HG03095 (cell line): Measurements from ENCODE around the gene OST4.
"Not testable (repeated sequence)": the region's sequence is repeated elsewhere in the genome, so short reads cannot be mapped to it uniquely, and the experiment has no call there.

Experiments used
- ATAC-seq: cut with Tn5 transposase; IDR thresholded peaks from one replicate; pipeline ENCODE4 v1.9.1; 2021; ENCODE audit warnings: moderate library complexity; ENCODE audit not compliant: unreplicated experiment

The OST4 gene

DNA sequence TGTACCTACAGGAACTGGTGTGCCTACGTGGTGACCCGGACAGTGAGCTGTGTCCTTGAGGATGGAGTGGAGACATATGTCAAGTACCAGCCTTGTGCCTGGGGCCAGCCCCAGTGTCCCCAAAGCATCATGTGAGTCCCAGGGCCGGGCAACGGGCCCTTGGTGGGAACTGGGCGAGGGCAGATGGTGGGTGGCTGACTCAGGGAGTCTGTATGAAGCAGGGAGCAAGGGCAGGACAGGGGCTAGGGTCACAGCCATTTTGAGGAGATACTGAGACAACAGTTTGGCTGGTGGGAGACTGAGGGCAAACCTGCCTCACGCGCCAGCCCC, 8.7 kb upstream of the OST4 start:
- ATAC-seq: no peak

DNA sequence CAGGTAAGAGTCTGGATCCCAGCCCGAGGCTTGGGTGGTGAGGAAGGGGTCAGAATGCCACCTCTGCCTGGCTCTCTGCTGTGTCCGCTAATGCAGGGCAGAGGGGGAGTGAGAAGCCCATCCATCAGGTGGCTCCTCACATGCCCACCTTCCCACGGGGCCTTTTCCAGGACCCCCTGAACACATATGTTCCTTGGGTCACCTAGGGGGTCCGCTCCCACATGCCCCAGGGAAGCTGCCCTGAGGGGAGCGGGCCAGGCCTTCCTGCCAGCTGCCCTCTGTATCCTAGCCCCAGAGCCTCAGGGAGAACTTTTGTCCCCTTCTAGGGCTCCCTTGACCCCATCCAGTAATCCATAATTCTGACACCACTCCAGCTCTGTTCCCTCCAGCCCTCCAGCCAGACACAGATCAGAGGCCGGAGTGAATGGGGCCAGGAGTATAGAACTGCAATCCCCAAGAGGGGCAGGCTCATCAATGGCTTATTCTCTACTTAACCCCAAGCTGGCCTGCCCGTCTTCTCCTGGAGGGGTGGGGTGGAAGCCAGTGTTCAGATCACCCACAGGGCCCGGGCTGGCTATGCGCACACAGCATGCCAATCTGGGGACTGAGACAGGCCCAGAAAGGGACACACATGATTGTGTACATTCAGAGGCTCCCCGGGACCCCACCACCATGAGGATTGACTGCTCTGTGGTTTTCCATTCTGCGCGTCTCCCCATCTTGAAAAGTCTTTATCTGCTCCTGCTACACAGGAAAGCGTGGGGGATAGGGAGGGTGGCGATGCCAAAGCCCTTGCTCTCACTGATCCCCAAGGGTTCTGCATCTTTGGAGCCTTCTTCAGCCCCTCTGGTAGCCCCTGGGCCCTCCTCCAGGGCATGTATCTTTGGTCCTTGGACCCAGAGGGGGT, 8.0 kb upstream of the OST4 start:
- ATAC-seq: no peak

DNA sequence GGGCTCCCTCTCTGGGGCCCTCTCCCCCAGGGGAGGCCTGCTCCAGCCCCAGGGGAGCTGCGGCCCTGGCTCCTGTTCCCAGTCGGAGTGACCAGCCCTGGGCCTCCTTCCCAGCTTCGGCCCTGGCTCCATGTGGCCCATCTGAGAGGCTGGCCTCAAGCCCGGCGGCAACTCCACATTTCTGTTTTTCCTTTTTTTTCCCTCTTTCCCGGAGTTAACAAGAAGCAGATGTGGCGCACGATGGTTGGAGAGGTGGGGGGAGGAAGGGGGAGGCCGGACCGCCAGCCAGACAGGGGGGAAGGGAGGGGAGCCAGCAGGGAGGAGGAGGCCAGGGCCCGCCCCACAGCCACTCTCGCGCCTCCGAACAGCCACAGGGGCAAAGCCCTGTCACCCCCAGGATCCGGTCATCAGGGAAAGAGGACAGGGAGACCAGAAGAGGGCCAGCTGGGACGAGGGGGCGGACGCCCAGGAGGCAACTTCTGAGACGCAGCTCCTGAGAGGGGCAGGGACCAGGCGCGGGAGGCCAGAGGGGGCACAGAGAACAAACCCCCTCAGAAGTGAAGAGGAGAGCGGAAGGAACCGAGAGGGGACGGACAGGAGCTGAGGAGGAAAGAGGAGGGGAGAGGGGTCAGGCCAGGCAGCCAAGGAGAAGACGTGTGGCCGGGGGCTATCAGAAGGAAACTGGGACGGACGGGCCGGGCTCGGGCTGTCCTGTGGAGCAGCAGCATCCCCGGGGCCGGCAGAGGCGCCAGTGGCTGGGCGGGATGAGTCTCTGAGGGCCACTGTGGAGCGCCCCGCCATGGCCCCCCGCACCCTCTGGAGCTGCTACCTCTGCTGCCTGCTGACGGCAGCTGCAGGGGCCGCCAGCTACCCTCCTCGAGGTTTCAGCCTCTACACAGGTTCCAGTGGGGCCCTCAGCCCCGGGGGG, 7.1 kb upstream of the OST4 start, which contains the start of gene EMILIN1:
Gene EMILIN1, plus strand, starts transcription at position 349 of the 928 bp plus-strand sequence. Its CDS starts 451 bp downstream, at position 800.
- ATAC-seq: no peak

DNA sequence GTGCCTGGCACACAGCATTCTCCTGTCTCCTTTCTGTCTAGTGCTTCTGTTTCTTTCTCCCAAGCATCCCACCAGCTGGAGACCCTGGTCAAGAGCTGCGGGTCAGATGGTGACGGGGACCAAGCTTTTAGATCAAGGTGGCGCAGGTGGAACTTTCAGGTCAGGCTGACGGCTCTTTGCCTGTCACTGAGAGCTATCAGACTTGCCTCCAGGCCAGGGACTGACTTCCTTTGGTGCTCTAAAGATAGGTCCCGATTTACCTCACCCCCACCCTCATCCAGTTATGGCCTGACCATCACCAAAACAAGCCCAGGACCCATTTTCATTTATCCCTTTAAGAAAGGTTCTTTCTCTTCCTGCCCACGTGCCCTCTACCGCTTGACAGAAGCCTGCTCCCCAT, 5.8 kb upstream of the OST4 start:
- ATAC-seq: no peak

DNA sequence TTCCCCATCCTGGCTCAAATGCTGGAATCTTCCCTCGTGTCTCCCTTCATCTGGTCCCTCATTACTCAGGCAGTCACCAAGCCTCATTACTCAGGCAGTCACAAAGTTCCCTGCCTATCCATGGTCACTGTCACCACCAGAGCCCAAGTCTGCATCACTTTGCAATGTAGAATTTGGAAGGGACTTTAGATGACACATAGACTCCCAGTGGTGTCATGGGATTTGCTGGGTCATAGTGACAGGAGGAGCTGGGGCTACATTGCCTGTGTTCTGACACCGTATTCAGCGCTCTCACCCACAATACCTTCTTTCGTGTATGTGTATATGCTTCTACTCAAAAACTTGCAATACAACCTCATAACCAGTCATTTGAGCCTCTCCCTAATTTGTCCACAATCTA, 4.9 kb upstream of the OST4 start:
- ATAC-seq: no peak

DNA sequence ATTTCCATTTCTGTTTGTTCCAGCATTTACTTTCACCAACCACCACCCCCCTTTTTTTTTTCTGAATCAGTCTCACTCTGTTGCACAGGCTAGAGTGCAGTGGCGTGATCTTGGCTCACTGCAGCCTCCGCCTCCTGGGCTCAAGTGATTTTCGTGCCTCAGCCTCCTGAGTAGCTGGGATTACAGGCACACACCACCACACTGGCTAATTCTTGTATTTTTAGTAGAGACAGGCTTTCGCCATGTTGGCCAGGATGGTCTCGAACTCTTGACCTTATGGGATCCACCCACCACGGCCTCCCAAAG, 4.1 kb upstream of the OST4 start:
- not testable (repeated sequence) for ATAC-seq

DNA sequence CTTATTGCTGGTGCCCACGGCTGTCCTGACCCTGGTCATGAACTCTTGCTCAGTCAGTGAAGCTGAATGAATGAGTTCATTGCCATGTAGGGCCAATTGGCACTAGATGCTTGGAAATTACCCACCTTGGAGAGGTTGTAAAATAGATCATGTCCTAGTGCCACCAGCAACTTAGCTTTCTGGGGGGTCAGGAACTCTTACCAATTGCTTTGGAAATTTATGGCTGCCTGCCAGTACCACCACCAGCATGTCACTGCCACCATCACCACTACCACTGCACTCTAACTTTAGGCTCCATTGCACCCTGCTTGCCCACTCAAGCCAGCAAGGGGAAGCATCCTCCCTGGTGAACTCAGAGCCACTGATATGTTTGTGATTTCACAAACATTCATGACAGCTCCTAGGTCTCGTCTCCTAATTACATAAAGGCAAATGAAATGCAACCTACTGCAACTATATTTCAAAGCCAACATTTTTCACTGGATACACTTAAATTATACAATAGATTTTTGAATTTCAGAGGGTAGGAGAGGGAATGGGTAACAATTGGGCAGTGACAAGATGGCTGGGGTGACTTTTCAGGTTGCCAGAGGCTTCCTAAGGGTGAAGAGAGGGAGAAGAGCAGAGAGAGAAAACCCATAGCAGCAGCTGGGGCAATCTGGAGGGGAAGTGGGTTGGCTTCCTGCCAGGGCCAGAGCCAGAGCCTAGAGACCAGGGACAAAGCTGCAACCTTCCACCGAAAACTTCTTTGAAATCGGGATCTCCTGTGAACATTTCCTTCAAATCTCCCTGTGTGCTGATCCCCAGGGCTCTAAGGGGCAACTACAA, 3.5 kb upstream of the OST4 start:
- ATAC-seq: no peak

DNA sequence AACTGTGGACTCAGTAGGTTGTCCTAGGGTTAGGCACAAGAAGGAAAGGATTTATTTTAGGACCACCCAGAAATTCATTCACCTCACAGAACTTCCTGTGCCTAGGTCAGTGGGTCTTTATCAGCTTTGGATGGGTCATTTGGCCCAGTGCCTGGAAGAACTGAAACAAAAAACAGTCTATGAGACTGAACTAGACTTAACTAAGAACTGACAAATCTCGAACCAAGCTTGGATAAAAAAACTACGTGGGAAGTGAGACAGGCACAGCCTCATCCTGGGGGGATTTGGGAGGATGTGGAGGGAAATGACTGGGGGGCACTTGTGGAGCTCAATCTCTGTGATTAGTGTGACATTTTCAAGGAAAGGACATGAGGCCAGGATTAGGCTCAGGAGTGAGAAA, 2.3 kb upstream of the OST4 start:
- no peak for ATAC-seq

DNA sequence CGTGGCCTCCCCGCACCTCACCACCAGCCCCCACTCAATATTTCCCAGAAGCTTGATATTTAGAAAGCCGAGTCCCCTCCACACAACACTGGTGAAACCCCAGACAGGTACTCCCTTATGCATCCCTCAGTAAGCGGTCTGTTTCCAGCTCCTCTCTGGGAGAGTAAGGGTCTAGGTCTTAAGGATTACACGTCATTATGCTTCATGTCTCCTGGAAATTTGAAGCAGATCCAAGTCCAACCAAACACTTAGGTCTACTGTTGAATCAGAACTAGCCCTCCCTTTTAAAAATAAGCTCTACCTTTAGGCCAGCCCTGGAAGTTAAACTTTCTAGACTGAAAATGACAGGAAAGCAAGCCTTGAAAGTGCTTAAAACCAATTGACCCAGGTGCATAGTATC, 1.5 kb upstream of the OST4 start:
- ATAC-seq: no peak

DNA sequence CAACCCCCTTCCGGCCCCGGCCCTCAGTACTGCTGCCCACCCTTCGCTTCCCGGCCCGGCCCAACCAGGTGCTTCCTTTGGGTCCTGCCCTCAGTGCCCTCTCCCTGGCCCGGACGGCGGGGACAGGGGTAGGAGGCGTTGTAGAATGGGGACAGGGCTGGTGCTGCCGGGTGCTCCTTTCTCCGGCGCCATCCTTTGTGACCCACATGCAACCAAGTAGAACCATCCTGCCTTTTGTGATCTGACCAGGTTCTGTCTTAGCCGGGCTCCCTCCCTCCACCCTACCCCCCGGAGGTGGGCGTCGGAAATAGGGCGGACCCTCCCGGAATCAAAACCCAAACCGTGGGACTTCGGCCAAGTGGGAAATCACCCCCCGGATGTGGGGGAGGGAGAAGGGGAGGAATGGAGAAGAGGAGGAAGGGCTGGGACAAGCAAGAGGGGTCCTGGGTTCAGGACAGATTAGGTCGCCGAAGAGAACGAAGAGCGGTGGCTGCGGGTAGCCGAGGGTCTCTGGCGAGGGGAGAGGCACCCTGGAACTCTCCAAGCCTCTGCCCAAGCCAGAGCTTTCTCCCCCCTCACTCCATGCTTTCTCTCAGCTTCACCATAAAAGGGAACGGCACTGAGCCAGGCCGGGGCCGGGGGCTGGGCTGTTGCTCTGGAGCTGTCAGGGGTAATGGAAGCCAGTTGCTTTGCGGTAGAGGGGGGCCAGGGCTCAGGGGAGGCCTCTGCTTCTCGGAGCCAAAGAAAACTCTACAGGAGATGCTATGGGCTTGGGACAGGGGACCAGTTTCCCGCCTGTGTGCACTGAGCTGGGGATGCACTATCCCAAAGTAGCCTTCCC, 756 bp upstream of the OST4 start:
- ATAC-seq: no peak

DNA sequence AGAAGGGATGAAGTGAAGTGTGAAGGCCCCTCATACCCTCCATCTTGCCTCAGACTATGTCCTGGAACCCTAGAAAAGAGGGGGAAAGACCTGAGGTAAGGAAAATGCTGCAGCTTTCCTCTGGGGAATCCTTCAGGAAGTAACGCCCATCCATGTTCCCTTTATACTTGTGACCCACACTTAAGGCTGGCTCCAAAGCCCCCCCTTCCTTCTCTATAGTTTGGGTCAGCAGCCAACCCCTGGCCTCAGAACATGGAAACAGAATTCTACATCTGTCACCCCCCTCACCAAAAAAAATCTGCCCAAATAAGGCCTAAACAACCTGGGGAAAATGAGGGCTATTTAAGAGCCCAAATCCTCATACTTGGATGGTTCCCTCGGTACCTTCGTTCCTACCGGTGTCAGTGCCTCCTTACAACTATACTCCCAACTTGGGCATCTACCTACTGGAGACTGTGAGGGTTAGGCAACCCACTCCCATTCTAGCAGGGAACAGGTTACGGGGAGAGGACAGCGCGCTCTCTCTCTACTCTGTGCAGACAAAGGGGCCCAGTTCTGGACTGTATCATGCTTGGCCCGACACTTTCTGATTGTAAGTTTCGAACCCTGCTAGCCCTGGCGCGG, 689 bp downstream of the OST4 start:
- ATAC-seq: peak; percentile 3

DNA sequence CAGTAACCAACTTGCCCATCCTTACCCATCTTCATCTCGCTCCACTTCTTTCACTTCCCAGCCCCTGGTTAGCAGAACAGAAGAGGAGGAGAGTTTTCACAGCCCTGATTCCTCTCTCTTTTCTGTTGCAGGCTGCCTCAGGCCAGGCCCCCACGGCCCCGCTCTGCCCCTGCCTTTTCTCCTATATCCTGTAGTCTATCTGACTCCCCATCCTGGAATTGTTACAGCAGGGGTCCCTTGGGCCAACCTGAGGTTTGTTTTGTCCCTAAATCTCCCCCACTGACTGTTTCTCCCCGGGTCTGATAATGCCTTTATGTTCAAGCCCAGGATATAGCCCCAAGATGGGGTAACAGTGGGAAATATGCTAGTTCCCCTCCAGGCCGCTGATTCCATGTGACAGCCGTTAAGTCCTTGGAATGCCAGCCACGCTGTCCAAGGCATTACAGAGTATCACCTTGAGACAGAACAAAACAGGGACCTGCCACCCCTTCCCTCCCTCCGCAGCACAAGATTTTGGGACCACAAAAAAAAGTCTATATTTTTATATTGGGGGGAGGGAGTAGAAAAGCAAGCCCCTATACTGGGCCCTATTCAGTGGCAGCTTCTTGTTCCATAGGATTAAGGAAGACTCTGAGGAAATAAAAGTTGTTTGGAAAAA, 1.4 kb downstream of the OST4 start:
- no peak for ATAC-seq

DNA sequence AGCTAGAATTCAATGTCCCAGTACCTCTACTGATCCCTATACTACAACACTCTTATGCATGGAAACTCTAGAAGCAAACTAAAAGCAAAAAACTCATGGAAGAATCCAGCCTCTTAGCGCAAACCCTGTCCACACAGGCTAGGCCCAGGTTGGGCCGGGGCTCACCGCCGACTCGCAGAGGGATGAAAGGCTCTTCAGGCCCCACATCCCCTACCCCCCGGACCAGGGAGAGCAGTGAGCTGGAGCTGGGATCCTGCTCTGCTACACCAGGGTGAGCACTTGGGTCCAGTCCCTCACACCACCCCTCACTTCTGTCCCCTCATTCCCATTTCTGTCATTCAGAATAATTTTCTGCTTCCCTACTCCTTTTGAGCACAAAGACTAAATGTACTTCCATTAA, 2.0 kb downstream of the OST4 start:
- no peak for ATAC-seq

DNA sequence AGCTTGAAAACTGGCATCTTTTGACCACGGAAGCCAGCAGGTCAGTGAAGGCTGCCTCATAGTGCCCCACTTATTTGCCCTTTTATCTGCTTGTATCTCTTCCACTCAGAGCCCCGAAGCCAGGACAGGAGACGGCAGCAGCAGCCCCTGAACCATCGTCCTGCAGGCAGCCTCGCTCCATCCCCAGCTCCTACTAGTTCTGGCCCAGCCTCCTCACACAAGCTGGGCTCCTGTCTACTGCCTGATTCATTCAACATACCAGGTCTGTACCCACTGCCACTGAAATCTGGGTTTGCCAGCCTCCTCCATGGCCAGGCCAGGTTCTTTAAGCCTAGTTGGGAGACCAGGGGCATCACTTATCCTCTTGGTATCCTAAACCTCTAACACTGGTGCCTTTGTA, 4.1 kb downstream of the OST4 start:
- no peak for ATAC-seq

DNA sequence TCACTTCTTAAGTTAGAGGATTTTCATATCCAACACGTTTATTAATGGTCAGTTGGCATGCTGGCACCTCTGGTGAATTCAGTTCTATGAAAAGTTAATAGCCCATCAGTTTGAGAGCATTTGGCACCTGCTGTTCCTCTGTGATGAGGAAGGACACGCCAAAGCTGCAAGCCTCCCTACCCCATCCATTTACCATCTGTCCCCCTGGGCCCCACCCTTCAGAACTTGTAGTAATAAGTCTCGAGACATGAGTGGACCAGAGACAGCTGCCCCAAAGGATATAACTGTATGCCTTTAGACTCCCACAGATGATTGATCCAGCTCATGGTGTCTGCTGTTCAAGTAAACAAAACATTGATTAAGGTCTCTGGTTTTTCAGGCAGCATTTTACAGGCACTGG, 6.3 kb downstream of the OST4 start:
- no peak for ATAC-seq

DNA sequence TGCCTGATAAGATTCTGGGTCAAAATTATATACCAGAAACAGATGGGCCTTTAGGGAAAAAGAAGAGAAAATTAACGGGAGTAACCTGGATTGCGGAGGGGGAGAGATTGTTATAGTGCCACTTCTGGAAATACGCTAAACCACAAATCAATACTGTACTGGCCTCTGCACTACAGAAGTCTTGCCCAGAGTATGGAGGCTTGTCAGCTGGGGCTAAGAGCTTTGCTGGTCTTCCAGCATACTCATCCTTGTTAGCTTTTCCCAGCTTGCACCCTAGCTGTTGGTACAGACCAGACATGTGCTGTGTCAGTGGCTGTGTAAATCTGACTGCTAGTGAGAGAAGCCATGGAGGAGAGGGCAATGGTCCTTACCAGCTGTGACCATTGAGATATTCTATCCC, 11.1 kb downstream of the OST4 start:
- no peak for ATAC-seq

DNA sequence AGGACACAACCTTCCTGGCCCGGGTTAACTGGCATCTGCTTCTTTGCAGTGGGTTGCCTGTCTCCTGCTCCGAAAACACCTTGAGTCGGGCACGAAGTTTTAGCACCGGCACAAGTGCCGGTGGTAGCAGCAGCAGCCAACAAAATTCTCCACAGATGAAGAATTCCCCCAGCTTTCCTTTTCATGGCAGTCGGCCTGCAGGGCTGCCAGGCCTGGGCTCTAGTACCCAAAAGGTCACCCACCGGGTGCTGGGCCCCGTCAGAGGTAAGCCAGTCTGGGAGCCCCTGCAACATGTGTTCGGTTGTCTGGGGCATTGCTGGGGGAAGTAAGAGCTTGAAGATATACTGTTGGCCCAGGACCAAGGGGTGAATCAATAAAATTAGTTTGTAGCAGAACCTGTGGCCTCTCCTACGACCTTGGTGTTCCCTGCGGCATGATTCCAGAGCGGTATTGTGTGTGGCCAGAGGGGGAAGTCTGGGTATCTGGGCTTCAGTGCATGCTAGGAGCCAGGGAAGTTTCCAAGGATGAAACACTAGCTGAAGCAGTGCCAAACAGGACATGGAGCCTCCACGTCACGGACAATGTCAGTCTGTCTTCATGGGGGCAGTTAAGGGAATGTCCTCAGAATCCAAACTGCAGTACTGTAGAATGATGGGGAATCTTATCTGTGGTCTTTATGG, 12.2 kb downstream of the OST4 start:
- no peak for ATAC-seq

DNA sequence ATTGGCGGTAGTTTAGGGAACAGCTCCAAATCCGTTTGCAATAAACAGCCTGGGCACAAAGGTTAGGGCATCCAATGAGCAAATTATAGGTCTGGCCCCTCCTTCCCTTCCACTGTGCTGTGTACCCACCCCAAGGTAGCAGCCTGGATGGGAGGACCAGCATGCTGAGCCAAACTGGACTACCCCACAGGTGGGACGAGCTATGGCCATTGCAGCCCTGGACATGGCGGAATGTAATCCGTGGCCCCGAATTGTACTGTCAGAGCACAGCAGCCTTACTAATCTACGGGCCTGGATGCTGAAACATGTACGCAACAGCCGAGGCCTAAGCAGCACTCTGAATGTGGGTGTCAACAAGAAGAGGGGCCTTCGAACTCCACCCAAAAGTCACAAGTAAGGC, 13.2 kb downstream of the OST4 start:
- no peak for ATAC-seq

DNA sequence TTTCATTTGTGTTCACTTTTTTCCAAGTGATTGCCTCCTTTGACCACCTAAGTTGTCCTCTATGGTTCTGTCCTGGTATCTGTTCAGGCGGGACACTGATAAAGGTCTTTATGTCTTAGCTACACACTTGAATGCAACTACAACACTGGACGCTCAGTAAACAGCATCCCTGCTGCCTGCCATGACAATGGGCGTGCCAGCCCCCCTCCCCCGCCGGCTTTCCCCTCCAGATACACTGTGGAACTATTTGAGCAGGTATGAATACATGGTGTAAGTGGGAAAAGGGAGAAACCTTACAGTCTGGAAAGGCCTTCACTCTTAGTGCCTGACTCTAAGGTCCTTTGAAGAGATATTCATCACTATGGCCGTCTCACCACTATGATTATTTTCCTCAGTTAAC, 14.3 kb downstream of the OST4 start:
- no peak for ATAC-seq
